Brain microvascular endothelial cell (primary cell): ENCODE measurements around the gene PFDN6.

Experiments used
- DNase-seq: peaks from one replicate; pipeline ENCODE4 v3.0.0-alpha.2; 2020
- H3K27ac ChIP-seq: fragments of 250-450 bp; sonication (Bioruptor Pico); 2 replicates; pipeline ENCODE4 v1.5.1; 2020; ENCODE audit warnings: mild to moderate bottlenecking, moderate library complexity
- H3K27me3 ChIP-seq: fragments of 250-450 bp; sonication (Bioruptor Pico); replicated peaks from 2 replicates; pipeline ENCODE4 v1.5.1; 2020; ENCODE audit warnings: mild to moderate bottlenecking
- H3K36me3 ChIP-seq: fragments of 250-450 bp; sonication (Bioruptor Pico); replicated peaks from 2 replicates; pipeline ENCODE4 v1.5.1; 2020; ENCODE audit warnings: mild to moderate bottlenecking
- H3K4me3 ChIP-seq: 2 replicates; pipeline ENCODE4 v1.5.1; 2011; ENCODE audit warnings: low read depth, mild to moderate bottlenecking, control low read depth, low read length, moderate library complexity
- in situ Hi-C: cut with HindIII; loops from 2 replicates; pipeline ENCODE4 v1.10.0; 2017; ENCODE audit warnings: low sequenced_read_pairs, low pct_ligation_motif_present
- TF ChIP-seq, protein P1 (sequence below): IDR thresholded peaks from 2 replicates; pipeline ENCODE4 v1.5.1; 2011; ENCODE audit warnings: low read depth, mild to moderate bottlenecking, moderate library complexity, low read length, control low read depth, inconsistent platforms; ENCODE audit errors: missing control alignments

The PFDN6 gene

DNA sequence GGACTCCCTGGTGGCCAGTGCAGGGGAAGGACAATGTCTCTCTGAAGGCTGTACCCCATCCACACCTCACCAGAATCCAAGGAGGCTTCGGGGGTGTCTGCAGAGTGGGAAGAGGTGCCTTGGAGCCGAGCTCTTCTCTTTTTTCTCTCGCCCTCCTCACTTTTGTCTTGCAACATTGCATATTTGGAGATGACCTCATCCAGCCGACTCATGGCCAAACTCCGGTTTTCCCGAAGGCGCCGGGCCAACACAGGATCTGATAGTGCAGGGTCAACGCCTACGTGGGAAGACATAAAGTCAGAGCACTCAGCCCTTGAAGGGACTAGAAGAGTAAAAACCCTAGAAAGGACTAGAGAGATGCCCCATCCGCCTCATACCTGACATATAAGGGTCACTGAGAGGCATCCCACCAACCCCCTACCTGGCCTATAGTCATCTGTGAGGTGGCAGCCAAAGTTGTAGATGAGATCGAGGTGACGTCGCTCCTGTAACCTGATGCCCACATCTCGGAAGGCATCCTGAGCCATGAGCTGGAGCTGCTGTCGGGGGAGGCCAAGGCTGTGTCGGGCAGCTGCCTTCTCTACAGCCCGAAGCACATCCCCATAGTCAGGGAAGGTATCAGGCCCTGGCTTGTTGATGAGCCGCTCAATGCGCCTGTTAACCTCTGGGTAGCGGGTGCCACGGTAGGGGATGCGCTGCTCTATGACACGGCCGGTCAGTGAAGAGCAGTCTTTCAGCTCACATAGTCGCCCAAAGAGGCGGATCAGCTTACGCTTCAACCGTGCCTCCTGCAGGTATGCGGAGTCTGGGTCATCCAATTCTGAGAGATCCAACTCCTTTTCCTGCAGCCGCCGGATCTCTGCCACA, 31.1 kb downstream of the PFDN6 start:
- Histone ChIP-seq H3K36me3 (peaks cover 25% of the 10 kb centered on the region), H3K27me3 (no peaks in the 10 kb centered on the region), H3K4me3 (peak overlapping the region; percentile 31), H3K27ac (peak overlapping the region; percentile 89)
- TF ChIP-seq, protein P1, sequence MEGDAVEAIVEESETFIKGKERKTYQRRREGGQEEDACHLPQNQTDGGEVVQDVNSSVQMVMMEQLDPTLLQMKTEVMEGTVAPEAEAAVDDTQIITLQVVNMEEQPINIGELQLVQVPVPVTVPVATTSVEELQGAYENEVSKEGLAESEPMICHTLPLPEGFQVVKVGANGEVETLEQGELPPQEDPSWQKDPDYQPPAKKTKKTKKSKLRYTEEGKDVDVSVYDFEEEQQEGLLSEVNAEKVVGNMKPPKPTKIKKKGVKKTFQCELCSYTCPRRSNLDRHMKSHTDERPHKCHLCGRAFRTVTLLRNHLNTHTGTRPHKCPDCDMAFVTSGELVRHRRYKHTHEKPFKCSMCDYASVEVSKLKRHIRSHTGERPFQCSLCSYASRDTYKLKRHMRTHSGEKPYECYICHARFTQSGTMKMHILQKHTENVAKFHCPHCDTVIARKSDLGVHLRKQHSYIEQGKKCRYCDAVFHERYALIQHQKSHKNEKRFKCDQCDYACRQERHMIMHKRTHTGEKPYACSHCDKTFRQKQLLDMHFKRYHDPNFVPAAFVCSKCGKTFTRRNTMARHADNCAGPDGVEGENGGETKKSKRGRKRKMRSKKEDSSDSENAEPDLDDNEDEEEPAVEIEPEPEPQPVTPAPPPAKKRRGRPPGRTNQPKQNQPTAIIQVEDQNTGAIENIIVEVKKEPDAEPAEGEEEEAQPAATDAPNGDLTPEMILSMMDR: no peak
- in situ Hi-C loops: no loop called here
- DNase-seq: peak; percentile 94

DNA sequence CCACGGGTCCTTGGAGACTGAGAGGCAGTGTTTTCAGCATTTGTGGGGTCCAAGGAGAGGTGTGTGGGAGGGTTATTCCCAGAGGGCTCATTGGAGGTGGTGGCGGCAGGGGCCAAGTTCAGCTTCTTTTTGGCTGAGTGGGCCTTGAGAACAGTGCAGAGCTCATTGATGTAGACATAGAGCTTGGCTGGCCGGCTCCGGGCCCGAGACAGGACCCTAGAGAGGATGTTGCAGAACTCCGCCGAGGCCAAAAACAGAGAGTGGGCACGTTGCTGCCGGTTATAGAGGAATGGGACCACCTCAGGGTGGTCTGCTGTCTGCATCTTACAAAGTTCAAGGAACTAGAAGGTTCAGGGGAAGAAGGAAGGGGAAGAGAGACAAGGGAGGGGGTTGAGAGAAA, 31.8 kb downstream of the PFDN6 start:
- Histone ChIP-seq H3K4me3 (peak overlapping the region; percentile 83), H3K27ac (peak overlapping the region; percentile 89)
- TF ChIP-seq, protein P1: no peak

DNA sequence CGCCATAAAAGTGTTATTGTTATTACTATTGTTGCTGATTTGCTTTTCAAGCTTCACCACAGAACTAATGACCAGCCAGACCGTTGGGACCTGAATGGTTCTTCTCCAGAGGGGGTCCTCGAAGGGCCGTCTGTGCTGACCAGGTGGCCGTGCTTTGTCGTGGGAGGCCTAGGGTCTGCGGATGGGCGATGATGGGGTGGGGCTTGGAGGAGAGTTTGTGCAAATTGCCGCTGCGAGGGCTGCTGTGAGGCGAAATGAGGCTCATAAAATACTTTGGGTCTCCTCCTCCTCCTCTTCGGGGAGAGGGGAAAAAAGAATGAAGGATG, 34.2 kb downstream of the PFDN6 start:
- DNase-seq: no peak
- H3K27ac ChIP-seq: no peak overlapping the region
- in situ Hi-C loops: no loop called here
- H3K36me3 ChIP-seq: peaks cover 23% of the 10 kb centered on the region
- H3K4me3 ChIP-seq: peak overlapping the region; percentile 83
- TF ChIP-seq, protein P1: no peak
- H3K27me3 ChIP-seq: no peaks in the 10 kb centered on the region

More for the DNA sequence above, 31.8 kb downstream of the PFDN6 start:
- in situ Hi-C loops: no loop called here
- DNase-seq: no peak
- peaks cover 25% of the 10 kb centered on the region for H3K36me3 ChIP-seq
- H3K27me3 ChIP-seq: no peaks in the 10 kb centered on the region

DNA sequence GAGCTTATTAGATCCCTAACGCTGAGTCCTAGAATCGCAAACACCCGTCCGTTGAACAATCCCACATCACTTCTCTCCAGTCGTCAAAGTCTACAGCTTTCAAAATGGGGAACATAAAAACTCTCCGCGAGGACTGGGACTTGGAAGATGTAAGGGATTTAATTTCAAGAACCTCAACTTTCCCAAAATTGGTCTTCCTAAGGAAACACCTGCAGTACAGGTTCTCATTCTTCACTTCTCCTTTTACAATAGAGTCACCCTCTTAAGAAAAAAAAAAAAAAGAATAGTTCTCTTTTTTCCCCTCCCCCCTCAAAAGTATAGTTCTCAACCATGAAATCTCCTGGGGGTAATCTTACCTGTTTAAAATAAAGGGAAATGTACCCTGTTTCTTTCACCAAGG, 34.7 kb downstream of the PFDN6 start:
- no peak overlapping the region for H3K4me3 ChIP-seq
- no peak overlapping the region for H3K27ac ChIP-seq
- in situ Hi-C loops: no loop called here
- TF ChIP-seq, protein P1: no peak
- H3K36me3 ChIP-seq: peaks cover 18% of the 10 kb centered on the region
- no peak for DNase-seq
- H3K27me3 ChIP-seq: no peaks in the 10 kb centered on the region

DNA sequence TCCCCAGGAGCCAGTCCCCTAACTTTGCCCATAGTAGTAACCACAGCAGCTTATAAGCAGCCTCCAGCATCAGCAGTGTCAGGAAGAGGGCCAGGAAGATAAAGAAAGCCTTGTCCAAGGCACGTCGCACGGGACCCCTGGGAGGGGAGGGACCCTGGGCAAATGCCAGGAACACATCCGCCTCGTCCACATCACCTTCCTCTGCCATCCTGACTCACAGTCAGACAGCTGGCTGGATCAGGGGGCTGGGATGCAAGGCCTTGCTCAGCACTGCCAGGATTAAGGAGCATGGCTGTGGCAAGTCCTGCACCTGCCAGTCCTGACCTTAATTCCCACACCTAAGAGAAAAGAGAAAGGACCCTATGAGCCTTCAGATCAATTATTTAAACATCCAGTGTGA, 39.7 kb downstream of the PFDN6 start:
- Histone ChIP-seq H3K27me3 (no peaks in the 10 kb centered on the region), H3K4me3 (no peak overlapping the region), H3K36me3 (no peaks in the 10 kb centered on the region), H3K27ac (no peak overlapping the region)
- in situ Hi-C loops: no loop called here
- TF ChIP-seq, protein P1: no peak
- DNase-seq: no peak

DNA sequence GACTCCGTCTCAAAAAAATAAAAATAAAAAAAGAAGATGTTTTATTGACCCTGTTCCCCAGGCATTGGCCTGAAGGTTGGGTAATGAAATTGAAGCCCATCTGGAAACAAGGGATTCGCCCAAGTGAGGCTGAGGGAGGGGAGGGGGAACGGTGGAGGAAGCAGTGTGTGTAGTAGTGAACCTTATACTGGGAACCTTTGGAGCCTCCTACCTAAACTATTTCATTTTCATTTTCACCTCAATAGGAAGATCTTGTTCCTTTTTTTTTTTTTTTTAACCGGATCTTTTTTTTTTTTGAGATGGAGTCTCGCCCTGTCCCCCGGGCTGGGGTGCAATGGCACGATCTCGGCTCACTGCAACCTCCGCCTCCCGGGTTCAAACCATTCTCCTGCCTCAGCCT, 41.3 kb downstream of the PFDN6 start:
- no peak for DNase-seq
- no peak overlapping the region for H3K27ac ChIP-seq
- no peak overlapping the region for H3K4me3 ChIP-seq
- H3K36me3 ChIP-seq: no peaks in the 10 kb centered on the region
- in situ Hi-C loops: no loop called here
- H3K27me3 ChIP-seq: no peaks in the 10 kb centered on the region
- TF ChIP-seq, protein P1: no peak
